ENCODE results near the gene GABRR3.

DNA sequence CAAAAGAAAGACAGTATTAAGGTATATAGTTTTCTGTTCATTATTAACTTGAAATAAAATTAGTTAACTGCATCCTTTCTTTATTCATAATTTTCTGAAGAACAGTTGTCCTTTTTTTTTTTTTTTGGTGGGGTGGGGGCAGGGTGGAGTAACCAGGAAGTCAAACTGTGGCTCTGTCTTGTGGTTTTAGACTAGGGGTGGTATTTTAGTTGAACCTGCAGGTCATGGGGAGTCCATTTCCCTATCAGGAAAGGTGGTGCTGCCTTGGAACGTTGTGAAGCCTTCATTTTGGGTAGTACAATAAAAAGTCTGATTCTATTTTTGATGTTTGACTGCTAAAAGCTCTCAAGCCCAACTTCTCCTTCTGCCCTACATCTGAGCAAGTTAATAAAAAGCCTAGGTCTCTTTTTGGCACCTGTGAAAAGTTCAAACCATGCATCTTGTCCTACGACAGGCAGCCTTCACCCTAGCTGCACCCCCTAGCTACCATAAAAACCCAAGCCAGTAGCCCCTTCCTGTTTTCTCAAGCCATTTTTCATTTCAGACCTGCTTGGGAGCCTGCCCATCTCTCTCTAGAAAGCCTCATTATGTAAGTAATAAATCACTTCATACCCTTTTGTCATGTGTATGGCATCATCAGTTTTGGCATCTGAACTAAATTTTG, 31.7 kb downstream of the GABRR3 start:
- TF ChIP-seq, protein P1, sequence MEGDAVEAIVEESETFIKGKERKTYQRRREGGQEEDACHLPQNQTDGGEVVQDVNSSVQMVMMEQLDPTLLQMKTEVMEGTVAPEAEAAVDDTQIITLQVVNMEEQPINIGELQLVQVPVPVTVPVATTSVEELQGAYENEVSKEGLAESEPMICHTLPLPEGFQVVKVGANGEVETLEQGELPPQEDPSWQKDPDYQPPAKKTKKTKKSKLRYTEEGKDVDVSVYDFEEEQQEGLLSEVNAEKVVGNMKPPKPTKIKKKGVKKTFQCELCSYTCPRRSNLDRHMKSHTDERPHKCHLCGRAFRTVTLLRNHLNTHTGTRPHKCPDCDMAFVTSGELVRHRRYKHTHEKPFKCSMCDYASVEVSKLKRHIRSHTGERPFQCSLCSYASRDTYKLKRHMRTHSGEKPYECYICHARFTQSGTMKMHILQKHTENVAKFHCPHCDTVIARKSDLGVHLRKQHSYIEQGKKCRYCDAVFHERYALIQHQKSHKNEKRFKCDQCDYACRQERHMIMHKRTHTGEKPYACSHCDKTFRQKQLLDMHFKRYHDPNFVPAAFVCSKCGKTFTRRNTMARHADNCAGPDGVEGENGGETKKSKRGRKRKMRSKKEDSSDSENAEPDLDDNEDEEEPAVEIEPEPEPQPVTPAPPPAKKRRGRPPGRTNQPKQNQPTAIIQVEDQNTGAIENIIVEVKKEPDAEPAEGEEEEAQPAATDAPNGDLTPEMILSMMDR (IDR thresholded peaks at IDR 0.05): no peak
- TF ChIP-seq POLR2A (IDR thresholded peaks at IDR 0.05): no peak

Measured in esophagus squamous epithelium (tissue), 4 donors.